Stimulated activated naive CD8-positive, alpha-beta T cell treated with anti-CD3 and anti-CD28 coated beads, Interleukin-15, Interleukin-2, amounts not matched to agents 100 U/mL and 50 U/mL, for 24 hours (primary cell): ENCODE results near the gene KLHL1.
"Not testable (repeated sequence)": the region's sequence is repeated elsewhere in the genome, so short reads cannot be mapped to it uniquely, and the experiment has no call there.

Experiments used
- ATAC-seq: fragments of 150-1000 bp; cut with Tn5 transposase; one replicate; pipeline ENCODE4 v1.10.0; 2021
- DNase-seq: peaks from one replicate; pipeline ENCODE4 v3.0.0; 2021

The KLHL1 gene

GRCh38 chr13:70108356-70109105 is at the start of gene KLHL1:
Gene KLHL1, minus strand, starts transcription at chr13:70108452. Its CDS starts 753 bp downstream, at chr13:70107699.
- DNase-seq (no peak), ATAC-seq (no peak)

GRCh38 chr13:70142658-70143057 is 34.4 kb upstream of the KLHL1 start:
- not testable (repeated sequence) for ATAC-seq, DNase-seq

GRCh38 chr13:70128098-70128497 is 19.8 kb upstream of the KLHL1 start:
- DNase-seq (no peak), ATAC-seq (no peak)

GRCh38 chr13:70125693-70126092 is 17.4 kb upstream of the KLHL1 start:
- ATAC-seq (no peak), DNase-seq (no peak)

GRCh38 chr13:70117338-70117905 is 9.2 kb upstream of the KLHL1 start:
- DNase-seq, result no peak
- ATAC-seq, result no peak

- no peak for DNase-seq
- ATAC-seq, result peak; percentile 6
Observed at GRCh38 chr13:70107498-70108281, 562 bp downstream of the KLHL1 start, which contains the start of gene ATXN8OS. Gene ATXN8OS, plus strand, starts transcription at chr13:70107826.

- no peak for ATAC-seq
Observed at GRCh38 chr13:70107125-70107497, 1.1 kb downstream of the KLHL1 start.

GRCh38 chr13:70104481-70104880 is 3.8 kb downstream of the KLHL1 start:
- ATAC-seq (no peak), DNase-seq (no peak)

More at GRCh38 chr13:70107125-70107497, 1.1 kb downstream of the KLHL1 start:
- DNase-seq, result no peak

- ATAC-seq (no peak), DNase-seq (no peak)
Observed at GRCh38 chr13:70098669-70099068, 9.6 kb downstream of the KLHL1 start.

- no peak for ATAC-seq
Observed at GRCh38 chr13:70090036-70090723, 18.1 kb downstream of the KLHL1 start.

GRCh38 chr13:70088926-70089325 is 19.3 kb downstream of the KLHL1 start:
- no peak for ATAC-seq
- no peak for DNase-seq

More at GRCh38 chr13:70090036-70090723, 18.1 kb downstream of the KLHL1 start:
- no peak for DNase-seq

GRCh38 chr13:70087247-70087646 is 21.0 kb downstream of the KLHL1 start:
- DNase-seq (no peak), ATAC-seq (no peak)

GRCh38 chr13:70080012-70080411 is 28.2 kb downstream of the KLHL1 start:
- ATAC-seq, result no peak
- DNase-seq, result no peak

GRCh38 chr13:70054572-70054971 is 53.7 kb downstream of the KLHL1 start:
- no peak for DNase-seq
- ATAC-seq, result no peak

- no peak for DNase-seq
- ATAC-seq, result no peak
Observed at GRCh38 chr13:70051531-70051930, 56.7 kb downstream of the KLHL1 start.

- DNase-seq, result no peak
- ATAC-seq, result no peak
Observed at GRCh38 chr13:70043685-70044084, 64.6 kb downstream of the KLHL1 start.

GRCh38 chr13:70042193-70042592 is 66.1 kb downstream of the KLHL1 start:
- no peak for DNase-seq
- ATAC-seq, result no peak

- ATAC-seq, result no peak
- no peak for DNase-seq
Observed at GRCh38 chr13:70034286-70034685, 74.0 kb downstream of the KLHL1 start.

- no peak for ATAC-seq
Observed at GRCh38 chr13:70027551-70027950, 80.7 kb downstream of the KLHL1 start.

GRCh38 chr13:70023516-70023915 is 84.7 kb downstream of the KLHL1 start:
- DNase-seq (no peak), ATAC-seq (no peak)

More at GRCh38 chr13:70027551-70027950, 80.7 kb downstream of the KLHL1 start:
- DNase-seq, result no peak

GRCh38 chr13:70022646-70023045 is 85.6 kb downstream of the KLHL1 start:
- DNase-seq (no peak), ATAC-seq (no peak)

- ATAC-seq (no peak), DNase-seq (no peak)
Observed at GRCh38 chr13:70016116-70016515, 92.1 kb downstream of the KLHL1 start.
